Measurements from ENCODE around the gene DDX1.

DNA sequence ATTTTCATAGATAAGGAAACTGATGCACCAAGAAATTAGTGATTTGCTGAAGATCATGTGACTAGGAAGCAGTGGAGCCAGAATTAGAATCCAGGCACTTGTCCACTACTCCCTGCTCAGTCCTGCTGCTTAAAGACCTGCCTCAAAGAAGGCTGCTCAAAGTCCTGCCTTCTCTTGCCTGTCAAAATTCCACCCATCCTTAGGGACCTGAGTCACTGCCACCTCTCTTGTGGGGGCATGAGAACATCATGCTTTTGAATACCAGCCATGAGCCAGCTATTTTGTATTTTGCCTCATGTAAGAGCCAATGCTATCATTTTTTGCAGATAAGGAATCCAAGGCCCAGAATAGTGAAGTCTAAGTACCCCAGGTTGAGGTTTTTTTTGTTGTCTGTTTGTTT is 47.1 kb downstream of the DDX1 start:
- TF ChIP-seq CTCF (IDR thresholded peaks at IDR 0.05), result no peak
- no peak for TF ChIP-seq POLR2AphosphoS5 (IDR thresholded peaks at IDR 0.05)
- no peak for TF ChIP-seq EP300 (IDR thresholded peaks at IDR 0.05)
- TF ChIP-seq POLR2A (IDR thresholded peaks at IDR 0.05; ENCODE audit: low read depth), result no peak

Data from esophagus muscularis mucosa (tissue), 4 donors.